Stomach (tissue), 9 donors: Measurements from ENCODE around the gene CRTC1. TPM values are rescaled to one million over a fixed set of nuclear protein-coding genes. Genes with fewer than 3 reads are reported as not detected.

Experiments
- DNase-seq, 2 donors: peaks; one replicate each; pipeline versions ENCODE4 v3.0.0 to v3.0.0-alpha.2; 2013 to 2019
- H3K27ac ChIP-seq, 5 donors: fragments of 200-600 bp in 4 of 5; sonication (generic) in 4 of 5; one replicate each; pipeline ENCODE4 v1.5.1; 2013 to 2019; ENCODE audit warnings: mild to moderate bottlenecking in 1 of 5, moderate library complexity in 1 of 5
- H3K27me3 ChIP-seq, 3 donors: fragments of 200-600 bp; sonication (generic); one replicate each; pipeline ENCODE4 v1.5.1; 2017 to 2019; ENCODE audit warnings: mixed run types in 1 of 3
- H3K36me3 ChIP-seq, 4 donors: fragments of 200-600 bp; sonication (generic); 1 replicate in 3 of 4; 2 replicates in 1 of 4; pipeline ENCODE4 v1.5.1; 2016 to 2019
- H3K4me1 ChIP-seq, 4 donors: fragments of 200-600 bp; sonication (generic); one replicate each; pipeline ENCODE4 v1.5.1; 2016 to 2019
- H3K4me3 ChIP-seq, 4 donors: fragments of 200-600 bp; sonication (generic) in 3 of 4; one replicate each; pipeline ENCODE4 v1.5.1; 2016 to 2019; ENCODE audit warnings: mild to moderate bottlenecking in 1 of 4
- H3K9me3 ChIP-seq, 4 donors: fragments of 200-600 bp; sonication (generic); one replicate each; pipeline ENCODE4 v1.5.1; 2016 to 2019
- EP300 ChIP-seq: sonication (generic); formaldehyde crosslinking; IDR thresholded peaks from one replicate; pipeline ENCODE4 v1.6.1; 2017; ENCODE audit warnings: antibody characterized with exemption
- POLR2A ChIP-seq, 4 donors: fragments of 450-650 bp; IDR thresholded peaks; one replicate each; pipeline ENCODE4 v1.6.1; 2016; ENCODE audit warnings: antibody characterized with exemption in 4 of 4, control low read depth in 2 of 4, mild to moderate bottlenecking in 1 of 4, moderate library complexity in 1 of 4
- POLR2AphosphoS5 ChIP-seq, 3 donors: sonication (generic); formaldehyde crosslinking; IDR thresholded peaks; one replicate each; pipeline ENCODE4 v1.6.1; 2016; ENCODE audit warnings: antibody characterized with exemption in 3 of 3
- WGBS, 5 donors: extraction: QIAGEN DNeasy Blood & Tissue Kit in 3 of 5; methylation state at CpG; one replicate each; pipeline versions ENCODE4 v1.1.5 to v1.1.7; 2013 to 2018; 5-methylcytosine and 5-hydroxymethylcytosine counted together
- intact Hi-C: fragments of 100-400 bp; cut with DNase I; formaldehyde crosslinking; loops from one replicate; pipeline ENCODE4 v1.15.1; 2023; ENCODE audit warnings: low total_unique reads
- polyA plus RNA-seq, 3 donors: library from polyadenylated mRNA; stranded (reverse); fragments of 200-250 nt; gene quantifications; one replicate each; pipeline ENCODE4 v1.2.3, GENCODE V29; 2013
- total RNA-seq, 5 donors: library from RNA; depleted of rRNA; stranded (reverse); fragments of >200 nt; gene quantifications; one replicate each; pipeline versions ENCODE4 v1.1.0 to v1.2.3, GENCODE V29; 2014 to 2016
- TF ChIP-seq, protein P1 (sequence below), 7 experiments: fragments of 450-650 bp in 4 of 7; fragments of 200-600 bp in 3 of 7; sonication (generic) in 3 of 7; IDR thresholded peaks; one replicate each; pipeline ENCODE4 v1.5.1; 2016 to 2019; ENCODE audit warnings: antibody characterized with exemption in 7 of 7, control low read depth in 2 of 7, mild to moderate bottlenecking in 1 of 7
- donor health status: healthy with polysubstance abuse.
- donor health status: Bipolar disorder and iron deficiency.
- donor health status: healthy.

Gene CRTC1
- total and polyA plus RNA-seq, 8 donors: 4.2 to 28.0 (median 4.6) TPM; not detected in 1

DNA sequence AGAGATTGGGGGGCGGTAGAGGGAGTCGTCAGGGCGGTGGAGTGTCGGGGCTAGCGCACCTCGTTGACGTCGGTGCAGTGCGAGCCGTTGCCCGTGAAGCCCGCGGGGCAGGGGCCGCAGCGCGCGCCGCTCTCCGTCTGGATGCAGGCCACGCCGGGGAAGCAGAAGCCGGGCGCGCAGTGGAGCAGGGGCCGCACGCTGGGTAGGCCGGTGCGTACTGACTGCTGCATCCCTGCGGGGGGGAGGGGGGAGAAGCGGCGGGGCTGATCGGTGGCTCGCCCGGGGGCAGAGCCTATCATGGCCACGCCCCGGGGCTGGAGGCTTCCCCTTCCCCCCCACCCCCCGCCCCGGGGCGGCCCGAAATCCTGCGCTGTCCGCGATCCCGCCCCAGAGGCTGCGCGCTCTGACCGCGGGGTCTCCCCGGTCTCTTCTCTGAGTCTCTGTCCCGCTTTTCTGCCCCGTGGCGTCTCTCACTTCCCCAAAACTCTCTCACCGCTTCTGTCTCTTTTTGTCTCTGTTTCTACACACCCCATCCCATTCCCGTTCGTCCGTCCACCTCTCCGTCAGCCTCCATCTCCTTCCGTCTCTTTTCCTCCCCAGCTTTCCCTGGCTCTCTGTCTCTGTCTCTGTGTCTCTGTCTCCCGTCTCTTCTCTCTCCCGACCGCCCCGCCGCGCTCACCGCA lies 106.5 kb downstream of the CRTC1 start:
- Histone ChIP-seq H3K4me1 (peaks cover 42 to 56% (median 50%) of the 10 kb centered on the region in 4 donors), H3K4me3 (peak overlapping the region; percentile 23 to 50 (median 34)), H3K36me3 (no peaks in the 10 kb centered on the region), H3K9me3 (no peaks in the 10 kb centered on the region), H3K27ac (no peak overlapping the region), H3K27me3 (peaks cover 39 to 100% (median 74%) of the 10 kb centered on the region in 3 donors)
- intact Hi-C loops: no loop called here
- DNase-seq: peak in 1 of 2 donors; percentile 62
- 1 to 4% (median 2%) methylated on average over 29 to 65 of the region's 65 CpGs for WGBS, 5 donors
- TF ChIP-seq, protein P1, sequence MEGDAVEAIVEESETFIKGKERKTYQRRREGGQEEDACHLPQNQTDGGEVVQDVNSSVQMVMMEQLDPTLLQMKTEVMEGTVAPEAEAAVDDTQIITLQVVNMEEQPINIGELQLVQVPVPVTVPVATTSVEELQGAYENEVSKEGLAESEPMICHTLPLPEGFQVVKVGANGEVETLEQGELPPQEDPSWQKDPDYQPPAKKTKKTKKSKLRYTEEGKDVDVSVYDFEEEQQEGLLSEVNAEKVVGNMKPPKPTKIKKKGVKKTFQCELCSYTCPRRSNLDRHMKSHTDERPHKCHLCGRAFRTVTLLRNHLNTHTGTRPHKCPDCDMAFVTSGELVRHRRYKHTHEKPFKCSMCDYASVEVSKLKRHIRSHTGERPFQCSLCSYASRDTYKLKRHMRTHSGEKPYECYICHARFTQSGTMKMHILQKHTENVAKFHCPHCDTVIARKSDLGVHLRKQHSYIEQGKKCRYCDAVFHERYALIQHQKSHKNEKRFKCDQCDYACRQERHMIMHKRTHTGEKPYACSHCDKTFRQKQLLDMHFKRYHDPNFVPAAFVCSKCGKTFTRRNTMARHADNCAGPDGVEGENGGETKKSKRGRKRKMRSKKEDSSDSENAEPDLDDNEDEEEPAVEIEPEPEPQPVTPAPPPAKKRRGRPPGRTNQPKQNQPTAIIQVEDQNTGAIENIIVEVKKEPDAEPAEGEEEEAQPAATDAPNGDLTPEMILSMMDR (IDR thresholded peaks at IDR 0.05): no peak
- TF ChIP-seq EP300 (no peak), POLR2A (IDR thresholded peaks at IDR 0.05) (no peak), POLR2AphosphoS5 (IDR thresholded peaks at IDR 0.05) (no peak)

DNA sequence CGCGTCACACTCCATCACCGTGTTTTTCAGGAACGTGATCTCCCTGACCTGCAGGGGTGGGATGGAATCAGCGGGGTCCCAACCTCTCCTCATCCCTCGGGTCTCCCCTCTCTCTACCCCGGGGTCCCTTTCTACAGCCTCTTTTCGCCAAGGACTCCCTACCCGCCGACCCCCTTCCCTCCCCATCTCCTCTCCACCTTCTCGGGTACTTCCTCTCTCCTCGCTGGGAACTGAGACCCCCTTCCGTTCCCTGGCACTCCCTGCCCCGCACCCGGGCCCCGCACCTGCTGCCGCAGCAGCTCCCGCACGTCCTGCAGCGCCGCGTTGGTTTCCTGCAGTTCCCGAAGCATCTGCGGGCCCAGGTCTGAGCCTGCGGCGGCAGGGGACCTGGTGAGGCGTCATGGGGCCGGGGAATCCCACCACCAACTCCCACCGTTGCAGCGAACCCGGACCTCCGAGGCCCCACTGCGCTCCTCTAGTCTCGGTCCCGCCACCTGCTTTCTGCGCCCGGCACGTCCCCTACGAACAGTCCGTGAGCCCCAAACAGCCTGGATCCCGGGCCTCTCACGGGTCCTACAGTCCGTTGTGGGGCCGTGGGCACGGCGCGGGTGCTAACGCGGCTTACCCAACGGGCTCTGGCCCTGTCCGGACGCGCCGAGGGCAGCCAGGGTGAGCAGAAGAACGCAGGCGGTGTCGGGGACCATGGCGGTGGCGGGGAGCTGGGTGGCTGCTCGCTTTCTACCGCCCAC lies 107.3 kb downstream of the CRTC1 start, which contains the start of gene COMP:
COMP (minus strand) TSS at position 740 of the 749 bp plus-strand sequence; CDS start at position 704, 36 bp downstream.
- DNase-seq: peak in 1 of 2 donors; percentile 13
- peaks cover 39 to 100% (median 71%) of the 10 kb centered on the region in 3 donors for H3K27me3 ChIP-seq
- H3K9me3 ChIP-seq: no peaks in the 10 kb centered on the region
- WGBS, 5 donors: 2 to 4% (median 3%) methylated on average over 35 to 61 of the region's 61 CpGs
- H3K27ac ChIP-seq: no peak within 1 kb of the TSS
- intact Hi-C loops: no loop called here
- H3K4me3 ChIP-seq: peak within 1 kb of the TSS; percentile 23 to 50 (median 34)
- H3K36me3 ChIP-seq: no peaks in the 10 kb centered on the region
- peaks cover 38 to 56% (median 47%) of the 10 kb centered on the region in 4 donors for H3K4me1 ChIP-seq
- TF ChIP-seq POLR2AphosphoS5 (IDR thresholded peaks at IDR 0.05) (no peak), EP300 (no peak), POLR2A (IDR thresholded peaks at IDR 0.05) (no peak)
- TF ChIP-seq, protein P1 (IDR thresholded peaks at IDR 0.05): no peak

DNA sequence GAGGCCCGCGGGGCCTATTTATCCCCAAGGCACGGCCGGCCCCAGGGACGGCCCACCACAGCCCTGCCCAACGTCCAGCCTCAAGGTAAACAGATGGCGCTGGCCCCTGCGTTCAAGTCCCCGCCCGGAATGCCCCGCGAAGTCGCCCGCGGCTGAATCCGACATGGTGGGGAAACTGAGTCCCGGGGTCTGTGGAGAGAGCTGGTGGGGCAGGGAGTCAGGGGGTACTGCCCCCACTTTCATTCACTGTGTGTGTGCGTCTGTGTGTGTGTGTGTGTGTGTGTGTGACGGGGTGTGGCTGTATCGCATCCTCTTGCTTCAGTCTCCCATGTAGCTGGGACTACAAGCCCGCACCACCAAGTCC lies 107.8 kb downstream of the CRTC1 start:
- Histone ChIP-seq H3K4me3 (peak overlapping the region in 1 of 4 donors; percentile 50), H3K36me3 (no peaks in the 10 kb centered on the region), H3K27ac (no peak overlapping the region), H3K4me1 (peaks cover 37 to 51% (median 44%) of the 10 kb centered on the region in 4 donors), H3K9me3 (no peaks in the 10 kb centered on the region), H3K27me3 (peaks cover 36 to 100% (median 67%) of the 10 kb centered on the region in 3 donors)
- intact Hi-C loops: no loop called here
- 18 to 41% (median 21%) methylated on average over 14 to 21 of the region's 21 CpGs for WGBS, 5 donors
- DNase-seq: no peak
- TF ChIP-seq POLR2A (IDR thresholded peaks at IDR 0.05) (no peak), POLR2AphosphoS5 (IDR thresholded peaks at IDR 0.05) (no peak), EP300 (no peak)
- TF ChIP-seq, protein P1 (IDR thresholded peaks at IDR 0.05): no peak

DNA sequence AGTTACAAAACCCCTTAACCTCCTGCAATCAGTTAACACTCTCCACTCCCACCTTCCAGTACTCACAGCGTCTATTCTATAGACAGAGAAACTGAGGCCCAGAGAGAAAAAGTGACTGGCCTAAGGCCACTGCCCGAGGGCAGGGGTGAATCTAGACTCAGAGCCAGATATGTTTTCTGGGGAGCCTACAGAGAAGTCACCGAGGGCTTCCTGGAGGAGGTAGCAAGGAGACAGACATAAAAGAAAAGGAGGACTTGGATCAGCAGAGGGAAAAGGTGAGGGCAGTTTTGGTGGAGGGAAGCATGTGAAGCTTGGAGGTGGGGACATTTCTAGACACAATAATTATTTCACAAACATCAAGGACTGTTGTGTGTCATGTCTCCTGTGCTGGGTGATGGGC lies 109.2 kb downstream of the CRTC1 start:
- Histone ChIP-seq H3K9me3 (no peaks in the 10 kb centered on the region), H3K27me3 (peaks cover 32 to 100% (median 59%) of the 10 kb centered on the region in 3 donors), H3K36me3 (no peaks in the 10 kb centered on the region), H3K27ac (no peak overlapping the region), H3K4me1 (peaks cover 33 to 44% (median 40%) of the 10 kb centered on the region in 4 donors), H3K4me3 (no peak overlapping the region)
- no peak for TF ChIP-seq POLR2A (IDR thresholded peaks at IDR 0.05)
- TF ChIP-seq EP300: no peak
- no peak for TF ChIP-seq POLR2AphosphoS5 (IDR thresholded peaks at IDR 0.05)
- TF ChIP-seq, protein P1 (IDR thresholded peaks at IDR 0.05): no peak
- WGBS, 5 donors: 73 to 92% (median 86%) methylated on average over 3 of the region's 3 CpGs
- intact Hi-C loops: no loop called here
- DNase-seq: no peak
